Germinal center (tissue), 1 donor: Measurements from ENCODE around the gene ERAP2.

ENCODE experiments used
- DNase-seq: peaks from one replicate; pipeline ENCODE4 v3.0.0; 2012; ENCODE audit warnings: mixed read lengths, low spot score

ERAP2 gene

DNA sequence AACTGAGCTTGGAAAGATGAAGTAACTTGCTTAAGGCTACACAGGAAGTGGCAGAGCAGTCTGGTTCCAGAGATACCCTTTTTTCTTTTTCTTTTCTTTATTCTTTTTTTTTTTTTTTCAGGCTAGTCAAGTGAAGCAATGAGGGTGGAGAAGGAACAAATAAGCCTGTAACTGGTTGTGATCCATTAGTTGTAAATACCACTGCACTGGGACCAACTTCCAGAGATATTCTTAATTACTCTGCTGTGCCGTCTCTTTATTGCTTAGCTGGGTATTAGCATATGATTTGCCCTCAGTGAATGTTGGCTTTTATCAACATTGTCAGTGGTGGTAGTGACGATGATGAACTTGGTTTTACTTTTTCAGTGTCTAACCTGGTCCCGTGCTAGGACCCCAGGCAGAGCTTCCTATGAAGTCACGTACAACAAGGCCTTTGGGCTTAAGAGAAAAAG, 86.3 kb downstream of the ERAP2 start:
- DNase-seq, result no peak

DNA sequence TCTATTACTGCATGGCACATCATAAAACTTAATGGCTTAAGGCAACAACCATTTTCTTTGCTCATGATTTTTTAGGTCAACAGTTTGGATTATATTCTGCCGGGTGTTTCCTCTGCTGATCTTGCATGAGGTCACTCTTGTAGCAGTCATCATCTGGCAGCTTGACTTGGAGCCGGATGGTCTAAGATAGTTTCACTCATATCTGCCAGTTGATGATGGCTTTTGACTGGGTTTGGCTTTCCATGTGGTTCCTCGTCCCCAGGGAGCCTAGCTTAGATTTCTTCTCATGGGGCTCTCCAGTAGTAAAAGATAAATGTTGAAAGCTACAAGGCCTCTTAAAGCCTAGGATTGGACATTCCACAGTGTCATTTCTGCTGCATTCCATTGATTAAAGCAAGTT, 87.0 kb downstream of the ERAP2 start:
- no peak for DNase-seq

DNA sequence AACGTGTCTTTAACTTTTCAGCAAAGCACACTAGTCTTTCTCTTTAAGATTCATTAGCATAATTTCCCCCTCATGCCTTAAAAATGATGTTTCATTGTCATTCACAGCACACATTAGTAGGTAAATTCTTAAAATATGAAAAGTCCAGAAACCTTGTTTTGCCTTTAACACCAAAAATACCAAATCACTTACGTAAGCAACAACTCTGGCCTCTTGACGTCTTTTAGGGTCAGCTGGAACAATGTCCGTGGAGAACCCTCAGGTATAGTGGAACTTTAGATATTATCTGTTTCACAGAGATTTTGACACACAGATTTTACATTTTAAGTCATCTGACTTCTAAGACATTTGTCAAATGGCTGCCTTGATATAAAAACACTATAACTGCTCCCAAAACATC, 90.5 kb downstream of the ERAP2 start:
- DNase-seq, result no peak

DNA sequence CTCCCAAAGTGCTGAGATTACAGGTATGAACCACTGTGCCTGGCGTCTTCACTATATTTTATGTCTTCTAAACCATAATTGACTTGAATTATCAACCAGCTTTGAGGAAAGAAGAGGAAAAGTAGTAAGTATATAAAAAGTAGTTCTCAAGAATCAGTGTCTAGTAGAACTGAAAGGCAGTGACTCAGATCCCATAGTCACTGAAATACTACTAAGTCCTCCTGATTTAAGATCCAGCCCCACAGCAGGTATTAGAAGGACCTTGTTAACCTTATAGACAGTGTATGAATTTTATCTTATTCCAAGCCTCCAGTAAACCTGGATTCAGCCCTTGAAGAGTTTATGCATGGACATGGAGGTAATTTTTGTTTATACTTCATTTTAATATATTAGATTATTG, 91.1 kb downstream of the ERAP2 start:
- DNase-seq, result no peak

DNA sequence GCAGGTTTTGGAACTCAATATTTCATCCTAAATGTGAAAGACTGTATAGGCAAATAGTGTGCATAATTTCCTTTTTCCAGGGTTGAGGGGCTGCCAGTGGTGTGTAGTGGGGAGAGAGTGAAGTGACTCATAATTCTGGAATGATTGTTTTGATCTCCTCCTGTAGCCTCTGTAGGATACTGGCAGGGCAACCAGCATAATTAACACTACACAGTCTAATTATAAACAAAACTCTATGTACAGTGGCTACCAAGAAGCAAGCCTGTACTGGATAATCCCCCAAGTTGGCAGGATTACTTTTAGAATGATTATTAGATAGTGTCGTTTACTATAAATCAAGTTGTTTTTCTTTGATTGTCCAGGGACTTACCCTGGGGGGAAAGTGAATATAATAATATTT, 91.8 kb downstream of the ERAP2 start:
- no peak for DNase-seq

DNA sequence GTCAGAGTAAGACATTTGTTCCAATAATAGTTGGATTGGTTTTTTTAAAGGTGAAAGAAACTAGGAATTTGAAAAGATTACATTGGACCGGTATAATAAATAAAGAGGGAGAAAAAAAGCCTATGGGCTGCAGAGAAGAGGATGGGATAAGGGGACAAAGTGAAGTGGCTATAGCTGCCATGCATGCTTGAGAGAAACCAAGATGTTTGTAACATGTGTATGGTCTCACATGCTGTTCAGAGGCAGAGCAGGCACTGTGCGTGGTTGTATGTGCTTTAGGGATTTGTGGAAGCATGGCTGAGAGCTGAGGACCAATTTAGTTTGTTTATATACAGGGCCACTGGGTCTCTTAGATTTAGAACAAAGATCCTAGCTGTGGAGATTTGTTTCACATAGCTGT, 92.3 kb downstream of the ERAP2 start:
- DNase-seq, result no peak
